ENCODE measurements around the gene LMAN2. TPM values are rescaled to one million over a fixed set of nuclear protein-coding genes. Genes with fewer than 3 reads are reported as not detected.

LMAN2 gene
- polyA plus RNA-seq, 2 of the 4 experiments (the other 2 are of a cell fraction) = 123 to 210 TPM

GRCh38 chr5:177317959-177318377, 33.5 kb downstream of the LMAN2 start:
- ChIA-PET POLR2A (no interaction called here), CTCF (interaction anchor here (0.6 to 8.2 kb wide), 33 partner anchors 9 to 205 kb away, joined by 3 to 111 read pairs (median 4); partner anchors contain the start of genes F12, LMAN2 and SLC34A1)
- 30% methylated on average over 7 of the region's 7 CpGs for WGBS (ENCODE audit: missing lambda C conversion rate)
- ATAC-seq (peak; percentile 51 to 76; a peak in 5 of 6 replicates), FAIRE-seq (peak; percentile 43), DNase-seq (ENCODE audit: low read depth in 1 of 2, low spot score in 1 of 2) (peak; percentile 79 to 82)
- TF ChIP-seq HOXB5 (CRISPR knock-in tag; IDR thresholded peaks at IDR 0.05) = no peak
- no peak for TF ChIP-seq HOXB13 (CRISPR knock-in tag; IDR thresholded peaks at IDR 0.05; ENCODE audit: low read depth)
- TF ChIP-seq CTCF (IDR thresholded peaks at IDR 0.05) = peak; percentile 96
- TF ChIP-seq ZFP36 (IDR thresholded peaks at IDR 0.05; ENCODE audit: borderline replicate concordance, partially characterized antibody) = no peak
- TF ChIP-seq HOXA7 (CRISPR knock-in tag; IDR thresholded peaks at IDR 0.05) = no peak
- TF ChIP-seq CHD2 (IDR thresholded peaks at IDR 0.05; ENCODE audit: low read length, partially characterized antibody) = no peak
- TF ChIP-seq PHF8 (IDR thresholded peaks at IDR 0.05; ENCODE audit: borderline replicate concordance, low read depth) = no peak
- peak; percentile 78 for TF ChIP-seq SMC3 (IDR thresholded peaks at IDR 0.05)
- no peak for TF ChIP-seq ESRRA (IDR thresholded peaks at IDR 0.05; ENCODE audit: borderline replicate concordance, low read length)
- TF ChIP-seq RFX5 (IDR thresholded peaks at IDR 0.05) = no peak
- no peak for TF ChIP-seq ZNF302 (CRISPR knock-in tag; IDR thresholded peaks at IDR 0.05)
- no peak for TF ChIP-seq FOSB (CRISPR knock-in tag; IDR thresholded peaks at IDR 0.05)
- TF ChIP-seq TP53 (CRISPR knock-in tag; IDR thresholded peaks at IDR 0.05) = no peak
- peak in 1 of 2 experiments; percentile 15; a peak in 1 of 4 replicates for TF ChIP-seq CEBPB (IDR thresholded peaks at IDR 0.05)
- TF ChIP-seq RAD21 (conservative IDR thresholded peaks at IDR 0.05 in 1 of 2, IDR thresholded peaks at IDR 0.05 in 1 of 2) = peak; percentile 88 to 92
- TF ChIP-seq, protein P1, sequence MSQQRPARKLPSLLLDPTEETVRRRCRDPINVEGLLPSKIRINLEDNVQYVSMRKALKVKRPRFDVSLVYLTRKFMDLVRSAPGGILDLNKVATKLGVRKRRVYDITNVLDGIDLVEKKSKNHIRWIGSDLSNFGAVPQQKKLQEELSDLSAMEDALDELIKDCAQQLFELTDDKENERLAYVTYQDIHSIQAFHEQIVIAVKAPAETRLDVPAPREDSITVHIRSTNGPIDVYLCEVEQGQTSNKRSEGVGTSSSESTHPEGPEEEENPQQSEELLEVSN (IDR thresholded peaks at IDR 0.05; ENCODE audit: borderline replicate concordance, low read depth) = no peak
- no peak for TF ChIP-seq BHLHE40 (IDR thresholded peaks at IDR 0.05; ENCODE audit: low read depth, low read length)
- TF ChIP-seq HDAC2 (IDR thresholded peaks at IDR 0.05) = no peak
- no peak for TF ChIP-seq JUN (IDR thresholded peaks at IDR 0.05)
- Histone ChIP-seq H3K4me1 (peaks cover 2% of the 10 kb centered on the region; the same call in 2 of the 3 replicates), H3K4me2 (no peak overlapping the region), H3K4me3 (no peak overlapping the region), H3K27ac (no peak overlapping the region), H3K9me3 (no peaks in the 10 kb centered on the region)

DNA sequence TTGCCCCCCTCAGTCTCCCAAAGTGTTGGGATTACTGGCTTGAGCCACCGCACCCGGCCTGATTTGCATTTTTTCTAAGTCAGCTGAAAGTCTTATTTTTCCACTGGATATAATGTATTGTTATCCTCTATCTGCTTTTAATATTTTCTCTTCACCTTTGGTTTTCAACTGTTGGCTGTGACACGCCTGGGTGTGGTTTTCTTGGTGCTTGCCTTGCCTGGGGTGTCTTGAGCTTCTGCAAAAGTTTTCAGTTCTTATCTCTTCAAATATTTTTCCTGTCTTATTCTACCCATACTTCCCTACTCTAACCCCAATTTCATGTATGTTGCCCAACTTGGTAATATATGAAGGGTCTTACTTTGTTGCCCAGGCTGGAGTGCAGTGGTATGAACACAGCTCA, 35.5 kb downstream of the LMAN2 start:
- Histone ChIP-seq H3K9me3 (no peaks in the 10 kb centered on the region), H3K27ac (no peak overlapping the region), H3K4me2 (no peak overlapping the region), H3K4me3 (no peak overlapping the region), H3K4me1 (peaks cover 10% of the 10 kb centered on the region; the same call in 2 of the 3 replicates)
- DNase-seq (ENCODE audit: low read depth in 1 of 2, low spot score in 1 of 2) (no peak), FAIRE-seq (no peak), ATAC-seq (no peak)
- 92% methylated on average over 3 of the region's 3 CpGs for WGBS (ENCODE audit: missing lambda C conversion rate)
- no peak for TF ChIP-seq CBX2 (IDR thresholded peaks at IDR 0.05; ENCODE audit: borderline replicate concordance, low read depth)
- no peak for TF ChIP-seq GATA3 (IDR thresholded peaks at IDR 0.05; ENCODE audit: borderline replicate concordance)
- TF ChIP-seq ZFP36 (IDR thresholded peaks at IDR 0.05; ENCODE audit: borderline replicate concordance, partially characterized antibody) = no peak
- TF ChIP-seq FOSL2 (IDR thresholded peaks at IDR 0.05) = no peak
- TF ChIP-seq FOSL2 (CRISPR knock-in tag; IDR thresholded peaks at IDR 0.05) = no peak
- no peak for TF ChIP-seq RCOR1 (IDR thresholded peaks at IDR 0.05; ENCODE audit: low read depth, low read length)
- no peak for TF ChIP-seq RFX5 (IDR thresholded peaks at IDR 0.05)
- TF ChIP-seq CHD4 (IDR thresholded peaks at IDR 0.05; ENCODE audit: borderline replicate concordance) = no peak
- TF ChIP-seq, protein P1 (IDR thresholded peaks at IDR 0.05; ENCODE audit: borderline replicate concordance, low read depth) = no peak
- TF ChIP-seq, protein P2, sequence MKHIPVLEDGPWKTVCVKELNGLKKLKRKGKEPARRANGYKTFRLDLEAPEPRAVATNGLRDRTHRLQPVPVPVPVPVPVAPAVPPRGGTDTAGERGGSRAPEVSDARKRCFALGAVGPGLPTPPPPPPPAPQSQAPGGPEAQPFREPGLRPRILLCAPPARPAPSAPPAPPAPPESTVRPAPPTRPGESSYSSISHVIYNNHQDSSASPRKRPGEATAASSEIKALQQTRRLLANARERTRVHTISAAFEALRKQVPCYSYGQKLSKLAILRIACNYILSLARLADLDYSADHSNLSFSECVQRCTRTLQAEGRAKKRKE (CRISPR knock-in tag; IDR thresholded peaks at IDR 0.05; ENCODE audit: low read depth) = no peak
- TF ChIP-seq FOXS1 (CRISPR knock-in tag; IDR thresholded peaks at IDR 0.05) = no peak
- TF ChIP-seq, protein P3, sequence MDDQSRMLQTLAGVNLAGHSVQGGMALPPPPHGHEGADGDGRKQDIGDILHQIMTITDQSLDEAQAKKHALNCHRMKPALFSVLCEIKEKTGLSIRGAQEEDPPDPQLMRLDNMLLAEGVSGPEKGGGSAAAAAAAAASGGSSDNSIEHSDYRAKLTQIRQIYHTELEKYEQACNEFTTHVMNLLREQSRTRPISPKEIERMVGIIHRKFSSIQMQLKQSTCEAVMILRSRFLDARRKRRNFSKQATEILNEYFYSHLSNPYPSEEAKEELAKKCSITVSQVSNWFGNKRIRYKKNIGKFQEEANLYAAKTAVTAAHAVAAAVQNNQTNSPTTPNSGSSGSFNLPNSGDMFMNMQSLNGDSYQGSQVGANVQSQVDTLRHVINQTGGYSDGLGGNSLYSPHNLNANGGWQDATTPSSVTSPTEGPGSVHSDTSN (IDR thresholded peaks at IDR 0.05) = no peak
- TF ChIP-seq POLR2AphosphoS2 (conservative IDR thresholded peaks at IDR 0.05; ENCODE audit: low read length) = no peak
- POLR2A ChIA-PET = no interaction called here
- CTCF ChIA-PET = interaction anchor here (1.0 to 8.2 kb wide), 8 partner anchors 11 to 203 kb away, joined by 3 to 111 read pairs (median 6); no protein-coding TSS in a partner anchor
